Left hindlimb (tissue), 1 donor: ENCODE data around the gene HNRNPR.
A peak's percentile ranks its signal among the peaks of the same experiment; 100 is the strongest.
"Not testable (repeated sequence)": the region's sequence is repeated elsewhere in the genome, so short reads cannot be mapped to it uniquely, and the experiment has no call there.

Source experiments
- DNase-seq: peaks from one replicate; pipeline ENCODE4 v3.0.0-alpha.2; 2018

HNRNPR gene

GRCh38 chr1:23344111-23344986 lies at the start of gene HNRNPR:
Gene HNRNPR, minus strand, starts transcription at chr1:23344284. Its CDS starts 3,276 bp downstream, at chr1:23341008.
- peak; percentile 100 for DNase-seq

GRCh38 chr1:23393706-23394105 lies 49.6 kb upstream of the HNRNPR start:
- no peak for DNase-seq

- no peak for DNase-seq
Observed at GRCh38 chr1:23392125-23392855, 48.2 kb upstream of the HNRNPR start.

DNA sequence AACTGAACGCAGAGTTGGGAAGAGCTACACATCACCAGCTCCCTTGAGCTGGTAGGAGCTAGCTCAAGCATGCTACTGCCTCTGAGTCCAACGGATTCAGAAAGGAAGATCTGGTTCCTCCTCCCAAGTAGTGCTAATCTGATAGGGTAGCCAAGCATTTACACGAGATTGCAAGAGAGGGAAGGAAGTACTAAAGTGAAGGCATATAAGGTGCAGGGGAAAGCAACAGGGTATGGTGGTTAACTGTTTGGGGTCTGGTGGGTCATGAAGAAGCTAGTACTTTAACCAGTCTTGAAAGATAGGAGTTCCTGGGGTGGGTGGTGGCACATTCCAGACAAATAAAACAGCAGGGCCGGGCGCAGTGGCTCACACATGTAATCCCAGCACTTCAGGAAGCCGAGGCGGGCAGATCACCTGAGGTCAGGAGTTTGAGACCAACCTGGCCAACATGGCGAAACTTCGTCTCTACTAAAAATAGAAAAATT lies 45.8 kb upstream of the HNRNPR start:
- no peak for DNase-seq

- no peak for DNase-seq
Observed at GRCh38 chr1:23387494-23387893, 43.4 kb upstream of the HNRNPR start.

DNA sequence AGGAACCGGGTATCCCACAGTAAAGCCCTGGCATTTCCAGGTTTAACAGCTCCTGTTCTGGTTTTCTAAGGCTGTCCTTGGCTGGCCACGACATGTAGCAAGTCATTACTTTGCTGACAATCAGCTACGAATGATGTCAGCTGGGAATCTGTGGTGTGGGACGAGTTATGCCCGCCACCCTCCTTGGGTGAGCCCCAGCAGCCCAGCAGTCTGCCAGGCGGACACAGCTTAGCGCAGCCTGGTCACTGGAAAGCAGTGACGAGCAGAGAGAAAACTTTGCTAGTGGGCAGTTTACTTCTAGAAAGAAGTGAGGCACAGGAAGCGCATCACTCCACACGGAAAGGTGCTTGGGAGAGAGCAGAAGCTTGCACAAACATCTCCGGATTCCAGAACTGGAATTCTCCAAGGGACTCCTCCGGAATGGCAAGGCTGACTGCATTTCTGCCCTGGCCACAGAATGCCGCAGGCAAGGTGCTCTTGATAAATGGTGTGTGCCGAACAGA lies 41.1 kb upstream of the HNRNPR start:
- DNase-seq, result no peak

- DNase-seq, result no peak
Observed at GRCh38 chr1:23384312-23385058, 40.4 kb upstream of the HNRNPR start.

DNA sequence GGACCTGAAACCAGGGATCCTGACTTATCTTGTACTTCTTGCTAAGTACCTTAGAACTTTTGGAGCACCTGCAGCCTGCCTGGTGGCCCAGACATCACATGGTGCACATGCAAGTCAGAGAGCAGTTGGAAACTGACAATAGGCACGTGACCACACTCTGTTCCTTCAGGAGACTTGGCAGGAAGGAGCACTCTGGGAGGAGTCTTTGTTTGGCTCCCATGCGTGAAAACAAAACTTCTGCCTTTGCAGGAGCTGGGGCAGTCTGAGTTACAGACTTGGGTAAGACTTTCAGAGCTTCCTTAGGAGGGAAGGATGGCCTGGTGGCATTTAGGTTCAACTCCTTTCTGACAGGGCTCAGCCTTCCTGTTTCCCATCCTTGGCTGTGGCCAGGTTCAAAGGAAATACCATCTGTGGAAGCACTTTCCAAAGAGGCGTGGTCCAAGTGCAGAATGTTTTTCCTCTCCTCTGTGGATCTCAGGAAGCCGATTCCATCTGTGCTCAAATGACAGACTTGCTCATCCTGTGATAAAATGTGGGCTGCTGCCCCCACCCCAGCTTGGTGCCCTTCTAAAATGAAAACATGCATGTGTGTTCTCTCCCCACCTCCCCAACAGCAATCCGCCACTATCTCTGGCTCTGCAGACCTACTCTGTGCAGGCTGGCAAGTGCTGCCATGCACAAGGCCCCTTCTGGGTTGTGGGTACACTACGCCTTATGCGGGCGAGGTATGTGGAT lies 39.7 kb upstream of the HNRNPR start:
- DNase-seq, result peak; percentile 45

DNA sequence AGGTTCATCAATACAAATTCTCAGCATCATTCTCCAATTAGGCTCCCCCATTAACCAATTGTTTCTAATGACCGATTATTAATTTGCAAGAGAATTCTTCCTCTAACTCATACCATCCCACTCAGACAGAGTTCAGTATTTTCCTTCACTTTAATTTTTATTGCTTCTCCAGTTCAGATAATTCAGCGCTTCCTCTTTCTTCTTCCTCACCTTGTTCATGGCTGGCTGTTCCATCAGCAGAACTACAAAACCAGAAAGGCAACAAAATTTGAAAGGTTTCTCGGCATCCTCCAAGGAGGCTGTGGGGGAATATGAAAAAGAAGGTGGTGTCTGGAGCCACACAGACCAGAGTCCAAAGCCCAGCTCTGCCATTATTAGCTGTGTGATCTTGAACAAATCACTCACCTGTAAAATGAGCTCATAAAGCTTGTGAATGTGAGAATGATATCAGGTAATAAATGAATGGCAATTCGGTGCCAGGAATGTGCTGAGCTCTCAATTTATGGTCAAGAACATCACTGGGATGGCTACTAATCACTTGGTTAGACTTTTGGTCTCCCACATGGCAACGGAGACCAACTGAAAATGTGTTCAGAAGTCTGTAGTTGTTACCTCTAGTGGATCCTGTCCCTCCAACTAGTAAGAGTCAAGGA lies 37.3 kb upstream of the HNRNPR start:
- no peak for DNase-seq

DNA sequence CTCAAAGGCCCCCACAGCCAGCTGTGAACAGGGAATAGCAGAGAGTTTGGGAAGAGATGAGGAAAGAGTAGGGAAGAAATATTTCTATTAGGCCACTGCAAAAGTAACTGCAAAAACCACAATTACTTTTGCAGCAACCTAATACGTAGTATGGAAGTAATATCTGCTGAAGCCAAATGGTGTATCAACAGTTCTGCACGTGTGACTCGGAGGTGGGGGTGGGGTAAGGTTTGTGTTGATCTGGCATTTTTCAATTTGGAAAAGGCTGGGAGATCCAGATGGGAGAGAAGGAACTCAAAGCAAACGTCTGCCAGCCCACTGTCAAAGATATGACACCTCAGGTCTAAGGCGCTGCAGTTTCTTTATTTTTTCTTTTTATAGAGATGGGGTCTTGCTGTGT lies 36.6 kb upstream of the HNRNPR start:
- no peak for DNase-seq

DNA sequence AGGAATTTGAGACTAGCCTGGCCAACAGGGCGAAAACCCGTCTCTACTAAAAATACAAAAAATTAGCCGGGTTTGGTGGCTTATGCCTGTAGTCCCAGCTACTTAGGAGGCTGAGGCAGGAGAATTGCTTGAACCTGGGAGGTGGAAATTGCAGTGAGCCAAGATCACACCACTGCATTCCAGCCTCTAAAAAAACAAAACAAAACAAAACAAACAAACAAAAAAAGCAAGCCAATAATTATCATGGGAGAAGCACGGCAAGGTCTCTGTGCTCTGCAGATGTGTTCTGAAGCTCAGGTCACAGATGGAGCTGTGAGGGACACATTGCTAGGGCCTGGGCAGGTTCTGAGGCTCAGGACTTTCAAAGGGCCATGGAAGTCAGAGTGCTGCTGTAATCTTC lies 36.2 kb upstream of the HNRNPR start:
- DNase-seq, result not testable (repeated sequence)

DNA sequence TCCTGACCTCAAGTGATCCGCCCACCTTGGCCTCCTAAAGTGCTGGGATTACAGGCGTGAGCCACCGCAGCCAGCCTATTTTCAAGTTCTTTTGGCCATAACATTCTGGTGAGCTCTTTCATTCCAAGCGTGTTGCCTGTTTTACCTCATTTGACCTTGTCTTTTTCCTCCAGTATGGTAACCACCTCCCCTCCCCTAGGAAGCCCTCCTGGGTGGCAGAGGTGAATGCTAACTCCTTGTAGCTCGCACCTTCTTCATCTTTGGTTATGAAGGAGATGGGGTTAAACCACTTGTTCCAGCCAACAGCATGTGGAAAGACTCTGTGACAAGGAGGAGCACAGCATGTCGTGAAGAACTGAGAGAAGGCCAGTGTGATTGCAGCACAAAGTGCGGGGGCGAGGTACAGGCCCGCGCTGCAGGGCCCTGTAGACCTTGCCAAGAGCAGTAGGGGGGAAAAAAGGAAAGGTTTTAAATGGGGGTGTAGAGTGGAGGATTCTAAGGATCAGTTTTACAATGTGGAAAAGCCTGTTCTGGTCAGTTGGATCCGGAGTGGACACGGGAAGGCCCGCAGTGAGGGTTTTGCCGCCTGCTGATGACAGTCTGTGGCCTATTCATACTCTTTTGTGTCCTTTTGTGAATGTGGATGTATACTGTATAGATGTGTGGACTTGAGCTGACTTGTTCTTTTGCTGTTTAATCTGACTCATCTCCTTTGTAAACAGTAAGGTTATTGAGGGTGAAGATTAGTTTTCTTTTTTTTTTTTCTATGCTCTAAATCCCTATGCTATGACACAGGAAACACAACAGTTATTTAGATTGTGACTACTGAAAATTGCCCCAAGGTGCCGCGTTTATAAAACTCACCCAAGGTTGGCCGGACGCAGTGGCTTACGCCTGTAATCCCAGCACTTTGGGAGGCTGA lies 33.1 kb upstream of the HNRNPR start:
- no peak for DNase-seq

GRCh38 chr1:23374079-23374735 lies 30.1 kb upstream of the HNRNPR start:
- DNase-seq, result not testable (repeated sequence)

- no peak for DNase-seq
Observed at GRCh38 chr1:23371987-23372880, 28.1 kb upstream of the HNRNPR start.

- peak; percentile 76 for DNase-seq
Observed at GRCh38 chr1:23370709-23371584, 26.9 kb upstream of the HNRNPR start.

DNA sequence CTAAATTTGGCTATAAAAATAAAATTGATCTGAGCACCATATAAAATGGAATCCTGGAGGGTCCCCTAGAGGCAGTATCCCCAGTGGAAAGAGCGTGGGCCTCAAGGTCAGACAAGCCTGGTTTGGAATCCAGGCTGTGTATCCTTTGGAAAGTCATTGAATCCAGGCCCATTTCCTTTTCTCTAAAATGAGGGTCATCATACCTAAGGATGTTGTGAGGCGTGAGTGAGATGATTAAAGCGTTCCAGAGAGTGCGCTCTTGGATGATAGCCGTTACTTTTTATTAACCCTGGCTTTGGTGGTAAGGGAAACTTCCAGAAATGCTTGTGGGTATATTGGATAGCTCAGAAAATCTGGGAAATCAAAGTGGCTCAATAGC lies 26.2 kb upstream of the HNRNPR start:
- no peak for DNase-seq

DNA sequence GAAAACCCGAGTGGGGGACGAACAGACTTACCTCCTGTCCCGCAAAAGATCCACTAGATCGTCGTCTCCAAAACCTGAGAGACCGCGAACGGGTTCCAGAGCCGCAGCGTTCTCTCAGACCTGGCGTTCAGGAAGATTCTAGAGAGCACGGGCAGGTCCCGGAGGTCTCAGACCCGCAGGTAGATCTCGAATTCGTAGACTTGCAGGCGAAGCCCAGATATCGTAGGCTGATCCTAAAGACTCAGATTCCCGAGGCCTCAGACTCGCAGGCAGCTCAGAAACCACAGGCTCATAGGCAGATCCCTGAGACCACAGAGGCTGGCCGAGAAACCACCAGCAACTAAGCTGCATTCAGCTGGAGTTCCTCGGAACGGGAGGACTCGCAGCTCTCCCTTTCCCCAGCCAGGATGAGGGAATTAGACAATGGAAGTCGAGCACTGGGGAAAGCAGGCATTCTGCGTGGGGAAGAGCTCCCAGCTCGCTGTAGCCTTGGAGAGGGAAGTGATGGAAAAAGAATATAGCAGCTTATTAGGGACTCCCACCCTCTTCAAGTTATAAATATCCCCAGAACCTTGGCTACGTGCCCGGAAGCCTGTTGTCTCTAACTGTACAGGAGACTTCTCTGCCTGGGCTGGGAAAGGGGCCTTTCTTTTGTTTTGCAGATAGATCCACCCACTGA lies 25.4 kb upstream of the HNRNPR start, which contains the start of gene ZNF436:
ZNF436 (minus strand) TSS at position 502 of the 679 bp plus-strand sequence. CDS start 1,831 bp downstream, outside the sequence.
- peak; percentile 93 for DNase-seq
